H9 (cell line): Measurements from ENCODE around the gene TSPAN11. TPM values are rescaled to one million over a fixed set of nuclear protein-coding genes. Genes with fewer than 3 reads are reported as not detected.

Experiments
- DNase-seq: peaks from one replicate; pipeline ENCODE4 v3.0.0-alpha.2; 2017
- H2AFZ ChIP-seq: one replicate; pipeline ENCODE4 v1.6.1; 2013; ENCODE audit warnings: mild to moderate bottlenecking, low read length, control low read depth, moderate library complexity
- H2AK5ac ChIP-seq: 2 replicates; pipeline ENCODE4 v1.6.1; 2013; ENCODE audit warnings: low read length, control low read depth, mixed read lengths; ENCODE audit not compliant: insufficient read length
- H2BK120ac ChIP-seq: one replicate; pipeline ENCODE4 v1.6.1; 2013; ENCODE audit warnings: low read depth, mild to moderate bottlenecking, low read length, control low read depth, inconsistent platforms; ENCODE audit not compliant: poor library complexity, severe bottlenecking
- H2BK12ac ChIP-seq: 2 replicates; pipeline ENCODE4 v1.6.1; 2013; ENCODE audit warnings: low read length, control low read depth, mixed read lengths, low read depth; ENCODE audit not compliant: insufficient read length
- H2BK15ac ChIP-seq: 2 replicates; pipeline ENCODE4 v1.6.1; 2013; ENCODE audit warnings: low read depth, low read length, control low read depth
- H2BK20ac ChIP-seq: one replicate; pipeline ENCODE4 v1.6.1; 2013; ENCODE audit warnings: low read depth, mild to moderate bottlenecking, low read length, control low read depth, inconsistent platforms; ENCODE audit not compliant: poor library complexity, severe bottlenecking
- H2BK5ac ChIP-seq: 2 replicates; pipeline ENCODE4 v1.6.1; 2013; ENCODE audit warnings: low read length, control low read depth, mixed read lengths; ENCODE audit not compliant: insufficient read length
- H3K14ac ChIP-seq: 2 replicates; pipeline ENCODE4 v1.6.1; 2013; ENCODE audit warnings: low read length, control low read depth; ENCODE audit not compliant: insufficient read depth
- H3K18ac ChIP-seq: 2 replicates; pipeline ENCODE4 v1.6.1; 2013; ENCODE audit warnings: low read depth, mild to moderate bottlenecking, mixed read lengths, low read length, control low read depth; ENCODE audit not compliant: insufficient read length
- H3K23ac ChIP-seq: 2 replicates; pipeline ENCODE4 v1.6.1; 2013; ENCODE audit warnings: low read length, control low read depth, mixed read lengths, low read depth; ENCODE audit not compliant: insufficient read length
- H3K23me2 ChIP-seq: 2 replicates; pipeline ENCODE4 v1.6.1; 2013; ENCODE audit warnings: low read depth, mild to moderate bottlenecking, mixed read lengths, low read length, control low read depth; ENCODE audit not compliant: insufficient read length, poor library complexity, severe bottlenecking
- H3K27ac ChIP-seq: 2 replicates; pipeline ENCODE4 v1.5.1; 2013; ENCODE audit warnings: low read length, control low read depth, mixed read lengths, low read depth; ENCODE audit not compliant: insufficient read length
- H3K27me3 ChIP-seq: 2 replicates; pipeline ENCODE4 v1.6.1; 2013; ENCODE audit warnings: low read length, control low read depth, inconsistent platforms; ENCODE audit not compliant: insufficient read depth
- H3K4ac ChIP-seq: 2 replicates; pipeline ENCODE4 v1.6.1; 2013; ENCODE audit warnings: low read depth, mild to moderate bottlenecking, control low read depth, inconsistent platforms, low read length, moderate library complexity
- H3K4me1 ChIP-seq: 2 replicates; pipeline ENCODE4 v1.6.1; 2013; ENCODE audit warnings: low read length, control low read depth, inconsistent platforms; ENCODE audit not compliant: insufficient read depth
- H3K4me2 ChIP-seq: 2 replicates; pipeline ENCODE4 v1.6.1; 2013; ENCODE audit warnings: low read length, control low read depth, mixed read lengths; ENCODE audit not compliant: insufficient read length, insufficient read depth
- H3K56ac ChIP-seq: 2 replicates; pipeline ENCODE4 v1.6.1; 2013; ENCODE audit warnings: low read depth, mild to moderate bottlenecking, mixed read lengths, low read length, control low read depth; ENCODE audit not compliant: insufficient read length
- H3K79me1 ChIP-seq: 2 replicates; pipeline ENCODE4 v1.6.1; 2013; ENCODE audit warnings: low read depth, mild to moderate bottlenecking, moderate library complexity, low read length, control low read depth, inconsistent platforms; ENCODE audit not compliant: insufficient read depth, poor library complexity, severe bottlenecking
- H3K79me2 ChIP-seq: 2 replicates; pipeline ENCODE4 v1.6.1; 2013; ENCODE audit warnings: low read length, control low read depth, inconsistent platforms; ENCODE audit not compliant: insufficient read depth
- H3K9ac ChIP-seq: 2 replicates; pipeline ENCODE4 v1.6.1; 2013; ENCODE audit warnings: low read length, control low read depth, mixed read lengths; ENCODE audit not compliant: insufficient read length; ENCODE audit errors: extremely low read depth
- H3K9me3 ChIP-seq: one replicate; pipeline ENCODE4 v1.6.1; 2013; ENCODE audit warnings: low read depth, low read length, inconsistent platforms; ENCODE audit not compliant: control insufficient read depth
- H3T11ph ChIP-seq: one replicate; pipeline ENCODE4 v1.6.1; 2013; ENCODE audit warnings: mild to moderate bottlenecking, low read length, control low read depth, inconsistent platforms
- H4K20me1 ChIP-seq: one replicate; pipeline ENCODE4 v1.6.1; 2013; ENCODE audit not compliant: control insufficient read depth, insufficient read length, insufficient read depth
- H4K5ac ChIP-seq: 2 replicates; pipeline ENCODE4 v1.6.1; 2013; ENCODE audit warnings: low read depth, mild to moderate bottlenecking, mixed read lengths, low read length, control low read depth; ENCODE audit not compliant: insufficient read length
- H4K8ac ChIP-seq: replicated peaks from 2 replicates; pipeline ENCODE4 v1.6.1; 2013; ENCODE audit warnings: low read length, control low read depth, mixed read lengths, low read depth; ENCODE audit not compliant: insufficient read length
- H4K91ac ChIP-seq: 2 replicates; pipeline ENCODE4 v1.6.1; 2013; ENCODE audit warnings: low read depth, mild to moderate bottlenecking, moderate library complexity, mixed read lengths, low read length, control low read depth; ENCODE audit not compliant: insufficient read length
- H3K27ac Mint-ChIP-seq, 3 experiments: 2 replicates in 2 of 3; 3 replicates in 1 of 3; pipeline ENCODE4 v1.8.0; 2020 to 2021; ENCODE audit warnings: mixed read lengths in 3 of 3, mild to moderate bottlenecking in 1 of 3, moderate library complexity in 1 of 3
- H3K27me3 Mint-ChIP-seq: 2 replicates; pipeline ENCODE4 v1.8.0; 2021; ENCODE audit warnings: low read depth, mild to moderate bottlenecking, moderate library complexity, mixed read lengths
- H3K36me3 Mint-ChIP-seq, 3 experiments: 2 replicates in 2 of 3; 3 replicates in 1 of 3; pipeline ENCODE4 v1.8.0; 2020 to 2021; ENCODE audit warnings: low read depth in 3 of 3, mixed read lengths in 3 of 3; ENCODE audit not compliant: insufficient read depth in 1 of 3
- H3K4me1 Mint-ChIP-seq, 2 experiments: 2 replicates each; pipeline ENCODE4 v1.8.0; 2020; ENCODE audit warnings: mixed read lengths in 2 of 2
- H3K4me3 Mint-ChIP-seq, 2 experiments: 2 replicates in 1 of 2; 3 replicates in 1 of 2; pipeline ENCODE4 v1.8.0; 2020 to 2021; ENCODE audit warnings: mild to moderate bottlenecking in 2 of 2, mixed read lengths in 2 of 2, moderate library complexity in 1 of 2
- H3K9me3 Mint-ChIP-seq, 2 experiments: 2 replicates in 1 of 2; 3 replicates in 1 of 2; pipeline ENCODE4 v1.8.0; 2020; ENCODE audit warnings: mild to moderate bottlenecking in 2 of 2, mixed read lengths in 2 of 2, moderate library complexity in 1 of 2
- WGBS: extraction: QIAGEN DNeasy Blood & Tissue Kit; methylation state at CpG from one replicate; pipeline ENCODE4 v1.1.7; 2013; ENCODE audit warnings: missing lambda C conversion rate, low lambda C conversion rate, mixed read lengths; ENCODE audit not compliant: insufficient read length; ENCODE audit errors: extremely low coverage; 5-methylcytosine and 5-hydroxymethylcytosine counted together
- total RNA-seq: library from RNA; stranded (reverse); gene quantifications from 2 replicates; pipeline ENCODE4 v1.2.1, GENCODE V29; 2021
- TF ChIP-seq, protein P1 (sequence below): fragments of 200-600 bp; sonication (generic); conservative IDR thresholded peaks from 3 replicates; pipeline ENCODE4 v1.8.0; 2021; ENCODE audit warnings: antibody characterized with exemption, mild to moderate bottlenecking

The TSPAN11 gene
- total RNA-seq, 1 experiment from 2014 or later = 4.2 TPM

DNA sequence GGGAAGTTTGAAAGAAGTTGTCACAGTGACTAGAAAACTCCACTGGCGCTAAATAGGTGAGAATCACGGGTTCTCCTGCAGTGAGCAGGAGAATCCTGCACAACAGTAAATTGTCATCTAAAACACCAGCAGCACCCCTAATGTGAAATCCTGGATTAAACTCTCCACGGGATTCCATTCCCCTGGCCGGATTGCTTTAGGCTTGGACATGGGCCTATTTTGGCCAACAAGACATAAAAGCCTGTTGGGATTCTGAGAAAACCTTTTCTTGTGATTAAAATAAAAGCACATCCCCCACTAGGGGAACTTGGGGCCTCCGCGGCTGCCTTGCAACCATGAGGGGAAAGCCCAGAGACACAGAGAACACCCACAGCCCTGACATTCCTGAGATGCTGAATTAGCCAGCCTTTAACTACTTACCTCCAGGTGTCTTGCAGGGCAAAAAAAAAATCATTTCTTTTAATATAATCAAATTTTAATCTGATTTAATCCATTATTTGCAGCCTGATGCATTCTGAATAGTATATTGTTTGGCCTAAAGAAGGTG lies 21.0 kb upstream of the TSPAN11 start:
- Histone ChIP-seq H3K9me3 (no peaks in the 10 kb centered on the region), H4K20me1 (no peaks in the 10 kb centered on the region), H3K4me1 (peaks cover 6% of the 10 kb centered on the region; the same call in 1 of the 2 replicates), H3K4me2 (no peak overlapping the region), H2AFZ (no peak overlapping the region), H3K4ac (no peak overlapping the region), H4K5ac (no peak overlapping the region), H3K18ac (no peak overlapping the region), H3K27ac (no peak overlapping the region), H2BK120ac (no peak overlapping the region), H3K79me2 (no peaks in the 10 kb centered on the region), H3K27me3 (no peaks in the 10 kb centered on the region), H3K23me2 (no peaks in the 10 kb centered on the region), H2AK5ac (no peak overlapping the region), H4K8ac (no peak overlapping the region), H2BK15ac (no peak overlapping the region), H3K14ac (no peak overlapping the region), H2BK20ac (no peak overlapping the region), H3K23ac (no peak overlapping the region), H4K91ac (no peak overlapping the region), H2BK12ac (no peak overlapping the region), H2BK5ac (no peak overlapping the region), H3T11ph (no peak overlapping the region), H3K79me1 (no peaks in the 10 kb centered on the region), H3K56ac (no peak overlapping the region), H3K9ac (no peak overlapping the region)
- Mint-ChIP-seq H3K27ac (no peak overlapping the region), H3K4me1 (peaks cover 18% of the 10 kb centered on the region in 2 experiments), H3K4me3 (no peak overlapping the region), H3K36me3 (no peaks in the 10 kb centered on the region), H3K9me3 (no peaks in the 10 kb centered on the region), H3K27me3 (peaks cover 2% of the 10 kb centered on the region; the same call in 1 of the 2 replicates)
- WGBS = no CpG with 5 or more reads among the region's 6 CpGs
- TF ChIP-seq, protein P1, sequence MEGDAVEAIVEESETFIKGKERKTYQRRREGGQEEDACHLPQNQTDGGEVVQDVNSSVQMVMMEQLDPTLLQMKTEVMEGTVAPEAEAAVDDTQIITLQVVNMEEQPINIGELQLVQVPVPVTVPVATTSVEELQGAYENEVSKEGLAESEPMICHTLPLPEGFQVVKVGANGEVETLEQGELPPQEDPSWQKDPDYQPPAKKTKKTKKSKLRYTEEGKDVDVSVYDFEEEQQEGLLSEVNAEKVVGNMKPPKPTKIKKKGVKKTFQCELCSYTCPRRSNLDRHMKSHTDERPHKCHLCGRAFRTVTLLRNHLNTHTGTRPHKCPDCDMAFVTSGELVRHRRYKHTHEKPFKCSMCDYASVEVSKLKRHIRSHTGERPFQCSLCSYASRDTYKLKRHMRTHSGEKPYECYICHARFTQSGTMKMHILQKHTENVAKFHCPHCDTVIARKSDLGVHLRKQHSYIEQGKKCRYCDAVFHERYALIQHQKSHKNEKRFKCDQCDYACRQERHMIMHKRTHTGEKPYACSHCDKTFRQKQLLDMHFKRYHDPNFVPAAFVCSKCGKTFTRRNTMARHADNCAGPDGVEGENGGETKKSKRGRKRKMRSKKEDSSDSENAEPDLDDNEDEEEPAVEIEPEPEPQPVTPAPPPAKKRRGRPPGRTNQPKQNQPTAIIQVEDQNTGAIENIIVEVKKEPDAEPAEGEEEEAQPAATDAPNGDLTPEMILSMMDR = no peak; the same call in 2 of the 3 replicates
- DNase-seq = no peak
